Pancreas (tissue), 10 donors: ENCODE results near the gene SRGAP3. TPM values are rescaled to one million over a fixed set of nuclear protein-coding genes. Genes with fewer than 3 reads are reported as not detected.

ENCODE experiments used
- ATAC-seq, 4 donors: fragments of 200-7000 bp; cut with Tn5 transposase; one replicate each; pipeline versions ENCODE4 v1.8.0 to v1.9.1; 2020; ENCODE audit warnings: mild to moderate bottlenecking in 4 of 4, moderate library complexity in 4 of 4
- DNase-seq, 6 donors: peaks; one replicate each; pipeline ENCODE4 v3.0.0-alpha.2; 2020
- FAIRE-seq: peaks from 2 replicates; lab custom pipeline; 2012; peaks lifted over from hg19 to GRCh38; lab: Jason Lieb, UNC
- H3K27ac ChIP-seq, 4 donors: fragments of 200-600 bp; sonication (generic); 1 replicate in 3 of 4; 2 replicates in 1 of 4; pipeline versions ENCODE4 v1.5.0 to v1.8.0; 2020
- H3K27me3 ChIP-seq, 4 donors: fragments of 200-600 bp; one replicate each; pipeline ENCODE4 v1.8.0; 2021
- H3K36me3 ChIP-seq, 3 donors: fragments of 200-600 bp; sonication (generic) in 1 of 3; one replicate each; pipeline versions ENCODE4 v1.5.0 to v1.8.0; 2020 to 2021
- H3K4me1 ChIP-seq, 3 donors: fragments of 200-600 bp; one replicate each; pipeline ENCODE4 v1.8.0; 2021
- H3K4me3 ChIP-seq, 4 donors: fragments of 200-600 bp; sonication (generic) in 2 of 4; one replicate each; pipeline versions ENCODE4 v1.5.0 to v1.8.0; 2020 to 2021
- H3K9me3 ChIP-seq, 4 donors: fragments of 200-600 bp; one replicate each; pipeline ENCODE4 v1.8.0; 2021
- CTCF ChIP-seq, 4 donors: fragments of 200-600 bp; sonication (generic) in 3 of 4; IDR thresholded peaks; one replicate each; pipeline versions ENCODE4 v1.5.0 to v1.8.0; 2021; ENCODE audit warnings: antibody characterized with exemption in 4 of 4
- WGBS, 2 donors: extraction: QIAGEN DNeasy Blood & Tissue Kit; methylation state at CpG; one replicate each; pipeline ENCODE4 v1.1.7; 2013; 5-methylcytosine and 5-hydroxymethylcytosine counted together
- intact Hi-C, 3 donors: fragments of 100-400 bp; cut with DNase I; formaldehyde crosslinking; loops; one replicate each; pipeline versions ENCODE4 v1.11.1 to v1.14.2; 2022
- polyA plus RNA-seq, 2 donors: library from polyadenylated mRNA; stranded (reverse); fragments of 200-250 nt; gene quantifications; one replicate each; pipeline ENCODE4 v1.2.3, GENCODE V29; 2013
- total RNA-seq, 6 donors: library from RNA; stranded (reverse); fragmentation: NEBNext Ultra II Directional in 4 of 6; extraction: Animal tissue kit (Norgen Biotek cat#: 25700) in 4 of 6; gene quantifications; one replicate each; pipeline versions ENCODE4 v1.2.1 to v1.2.4, GENCODE V29; 2021 to 2023
- donor health status: healthy with polysubstance abuse.
- donor health status: DM: no; HTN: no; CAD: no; lungs with moderate emphysema.
- donor health status: DM: no; HTN: no; CAD: no.
- donor health status: control.
- donor health status: control.
- donor health status: Bipolar disorder and iron deficiency.
- donor health status: DM: yes; HTN: yes; CAD: no.
- donor health status: DM: no; HTN: no; CAD: no.
- donor health status: DM: no; HTN: no; CAD: no.
- donor health status: DM: yes; HTN: yes; CAD: no.

Gene SRGAP3
- total and polyA plus RNA-seq, 8 donors = 1.9 to 6.5 (median 3.0) TPM

DNA sequence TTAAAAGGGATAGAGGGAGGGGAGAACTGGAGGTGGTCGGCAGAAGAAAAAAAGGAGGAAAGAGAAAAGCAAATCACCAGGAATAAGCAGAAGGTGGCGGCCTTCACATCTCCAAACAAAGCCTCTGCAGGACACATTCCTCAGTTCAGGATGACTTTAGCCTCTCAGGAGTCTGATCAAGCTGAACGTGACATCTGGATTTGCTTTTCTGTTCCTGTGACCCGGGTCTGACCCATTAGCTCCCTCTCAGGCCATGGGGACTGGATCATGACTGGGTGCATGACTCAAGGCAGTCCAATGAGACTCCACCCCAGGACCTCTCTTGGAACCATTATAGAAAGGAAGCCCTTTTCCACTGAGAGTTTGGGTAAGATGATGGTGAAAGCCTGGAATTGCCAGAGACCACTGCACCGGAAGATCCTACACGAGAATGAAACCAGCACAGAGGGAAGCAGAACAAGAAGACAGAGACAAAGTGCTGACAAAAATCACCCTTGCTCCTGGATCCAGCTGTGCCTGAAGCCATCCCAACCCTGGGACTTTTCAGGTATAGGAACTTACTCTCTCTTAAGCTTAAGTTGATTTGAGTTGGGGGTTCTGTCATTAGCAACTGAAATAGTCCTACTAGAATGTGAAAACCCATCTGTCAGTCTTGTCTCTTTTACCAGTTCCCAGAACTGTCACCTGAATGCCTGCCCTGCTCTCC lies 240.7 kb downstream of the SRGAP3 start:
- Histone ChIP-seq H3K4me1 (no peaks in the 10 kb centered on the region), H3K36me3 (no peaks in the 10 kb centered on the region), H3K9me3 (no peaks in the 10 kb centered on the region), H3K4me3 (no peak overlapping the region), H3K27ac (no peak overlapping the region), H3K27me3 (no peaks in the 10 kb centered on the region)
- TF ChIP-seq CTCF (IDR thresholded peaks at IDR 0.05) = no peak
- ATAC-seq = no peak
- intact Hi-C loops = no loop called here
- 65 to 72% methylated on average over 6 of the region's 6 CpGs for WGBS, 2 donors
- no peak for FAIRE-seq
- DNase-seq = no peak

DNA sequence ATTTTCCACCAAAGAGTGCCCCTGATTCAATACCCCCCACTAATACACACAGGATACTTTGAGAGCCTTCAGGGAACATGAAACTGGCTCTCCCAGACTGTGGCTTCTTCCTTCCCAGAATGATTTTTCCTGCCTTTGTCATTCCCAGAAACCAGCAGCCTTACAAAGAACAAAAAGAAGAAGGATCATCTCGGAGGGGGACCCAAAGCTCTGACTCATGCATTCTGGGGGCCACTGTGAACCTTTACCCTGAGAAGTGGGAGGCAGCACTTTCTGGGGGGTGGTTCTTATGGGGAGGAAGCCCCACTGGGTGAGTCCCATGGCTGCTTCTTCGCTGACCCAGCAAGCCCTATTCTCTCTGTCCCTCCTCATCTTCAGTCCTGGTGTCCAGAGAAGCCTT lies 241.5 kb downstream of the SRGAP3 start:
- WGBS, 2 donors = 83 to 91% methylated on average over 2 of the region's 2 CpGs

GRCh38 chr3:9007213-9007612 lies 242.2 kb downstream of the SRGAP3 start:
- Histone ChIP-seq H3K4me3 (no peak overlapping the region), H3K27ac (no peak overlapping the region), H3K9me3 (no peaks in the 10 kb centered on the region), H3K27me3 (no peaks in the 10 kb centered on the region), H3K36me3 (no peaks in the 10 kb centered on the region), H3K4me1 (no peaks in the 10 kb centered on the region)
- WGBS, 2 donors = 77 to 86% methylated on average over 2 of the region's 2 CpGs
- ATAC-seq (no peak), FAIRE-seq (no peak), DNase-seq (no peak)
- intact Hi-C loops = no loop called here
- TF ChIP-seq CTCF (IDR thresholded peaks at IDR 0.05) = no peak

More for the DNA sequence above, 241.5 kb downstream of the SRGAP3 start:
- no peak for ATAC-seq
- Histone ChIP-seq H3K36me3 (no peaks in the 10 kb centered on the region), H3K27me3 (no peaks in the 10 kb centered on the region), H3K4me1 (no peaks in the 10 kb centered on the region), H3K9me3 (no peaks in the 10 kb centered on the region), H3K4me3 (no peak overlapping the region), H3K27ac (no peak overlapping the region)
- FAIRE-seq = no peak
- intact Hi-C loops = no loop called here
- TF ChIP-seq CTCF (IDR thresholded peaks at IDR 0.05) = no peak
- no peak for DNase-seq

DNA sequence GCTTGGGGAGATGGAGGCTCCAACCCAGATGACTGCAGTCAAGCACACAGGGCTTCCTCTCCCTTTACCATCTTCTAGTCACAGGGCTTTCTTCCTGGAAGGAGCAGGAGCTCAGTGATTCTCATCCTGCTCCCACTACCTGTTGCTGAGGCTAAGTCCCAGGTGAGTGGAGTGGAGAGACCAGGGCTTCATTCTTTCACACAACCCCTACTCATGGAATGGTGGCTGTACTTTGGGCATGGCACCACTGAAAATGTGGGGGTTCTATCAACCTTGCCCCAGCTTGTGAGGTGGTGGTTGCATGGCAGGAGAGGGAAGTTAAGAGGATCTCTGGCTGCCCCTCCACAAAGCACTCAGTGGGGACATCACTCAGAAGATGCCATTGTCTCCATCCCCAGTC lies 249.4 kb downstream of the SRGAP3 start:
- DNase-seq (no peak), FAIRE-seq (no peak), ATAC-seq (no peak)
- H3K4me3 ChIP-seq = no peak overlapping the region
- H3K4me1 ChIP-seq = no peaks in the 10 kb centered on the region
- H3K36me3 ChIP-seq = no peaks in the 10 kb centered on the region
- no peak overlapping the region for H3K27ac ChIP-seq
- TF ChIP-seq CTCF (IDR thresholded peaks at IDR 0.05) = no peak
- no peaks in the 10 kb centered on the region for H3K27me3 ChIP-seq
- intact Hi-C loops = no loop called here
- H3K9me3 ChIP-seq = no peaks in the 10 kb centered on the region

DNA sequence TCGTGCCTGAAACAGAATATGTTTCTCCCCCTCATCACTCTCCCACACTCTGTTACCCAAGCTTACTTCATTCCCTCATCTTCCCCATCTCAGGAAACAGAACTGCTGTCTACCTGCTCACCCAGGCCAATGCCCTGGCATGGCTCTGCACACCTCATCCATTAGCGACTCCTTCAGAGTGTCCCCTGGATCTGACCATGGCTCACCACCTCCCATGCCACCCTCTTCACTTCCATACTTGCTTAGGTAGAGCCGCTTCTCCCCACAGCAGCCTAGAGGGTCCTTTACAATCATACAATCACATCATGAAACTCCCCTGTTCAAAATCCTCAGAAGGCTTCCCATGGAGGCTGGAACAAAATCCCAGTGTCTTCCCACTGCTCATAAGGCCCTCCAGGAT lies 252.3 kb downstream of the SRGAP3 start:
- DNase-seq = no peak
- FAIRE-seq = no peak
- H3K4me1 ChIP-seq = no peaks in the 10 kb centered on the region
- H3K27ac ChIP-seq = no peak overlapping the region
- no peaks in the 10 kb centered on the region for H3K9me3 ChIP-seq
- no peaks in the 10 kb centered on the region for H3K36me3 ChIP-seq
- whole genome bisulfite sequencing, 2 donors = 63 to 67% methylated on average over 3 of the region's 3 CpGs
- no peak for TF ChIP-seq CTCF (IDR thresholded peaks at IDR 0.05)
- no peak overlapping the region for H3K4me3 ChIP-seq
- H3K27me3 ChIP-seq = no peaks in the 10 kb centered on the region
- no peak for ATAC-seq
- intact Hi-C loops = no loop called here
